AG08396 (cell line): Measurements from ENCODE around the gene ADAMTS2.

Source experiments
- DNase-seq: peaks from one replicate; pipeline ENCODE4 v3.0.0; 2012; ENCODE audit warnings: low spot score, mixed read lengths

Gene ADAMTS2

DNA sequence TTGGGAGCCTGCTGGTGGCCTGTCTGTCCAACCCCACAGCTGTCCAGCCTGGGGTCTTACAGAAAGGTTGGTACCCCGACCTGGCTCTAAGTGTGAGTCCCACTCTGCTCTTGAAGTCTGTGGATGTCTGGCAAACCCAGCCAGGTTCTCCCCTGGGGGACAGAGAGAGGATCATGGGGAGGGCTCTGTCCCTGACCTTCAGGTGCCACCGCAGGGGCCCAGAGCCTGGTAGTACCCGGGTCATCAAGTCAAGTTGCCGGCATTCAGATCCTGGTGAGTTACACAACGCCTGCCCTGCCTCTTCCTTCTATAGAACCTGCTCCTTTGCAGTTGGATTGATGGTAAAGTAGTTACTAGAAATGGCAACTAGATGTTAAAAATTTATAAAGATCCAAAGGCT is 66.7 kb downstream of the ADAMTS2 start:
- no peak for DNase-seq

DNA sequence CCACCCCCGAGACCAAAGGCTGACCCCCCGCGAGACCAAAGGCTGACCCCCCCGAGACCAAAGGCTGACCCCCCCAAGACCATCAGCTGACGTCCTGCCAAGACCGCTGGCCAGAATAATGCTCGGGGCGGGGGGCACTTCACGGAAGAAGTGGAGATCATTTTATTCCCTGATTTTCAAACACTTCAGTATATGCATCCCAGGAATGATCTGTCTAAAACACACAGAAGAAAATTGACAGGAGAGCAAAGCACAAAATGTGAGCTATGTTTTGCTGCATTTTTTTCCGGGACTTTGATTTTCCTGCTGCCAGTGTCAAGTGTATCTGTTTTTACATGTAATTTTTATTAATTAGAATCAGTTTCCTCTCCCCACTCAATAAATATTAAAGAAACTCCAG is 67.1 kb downstream of the ADAMTS2 start:
- no peak for DNase-seq

DNA sequence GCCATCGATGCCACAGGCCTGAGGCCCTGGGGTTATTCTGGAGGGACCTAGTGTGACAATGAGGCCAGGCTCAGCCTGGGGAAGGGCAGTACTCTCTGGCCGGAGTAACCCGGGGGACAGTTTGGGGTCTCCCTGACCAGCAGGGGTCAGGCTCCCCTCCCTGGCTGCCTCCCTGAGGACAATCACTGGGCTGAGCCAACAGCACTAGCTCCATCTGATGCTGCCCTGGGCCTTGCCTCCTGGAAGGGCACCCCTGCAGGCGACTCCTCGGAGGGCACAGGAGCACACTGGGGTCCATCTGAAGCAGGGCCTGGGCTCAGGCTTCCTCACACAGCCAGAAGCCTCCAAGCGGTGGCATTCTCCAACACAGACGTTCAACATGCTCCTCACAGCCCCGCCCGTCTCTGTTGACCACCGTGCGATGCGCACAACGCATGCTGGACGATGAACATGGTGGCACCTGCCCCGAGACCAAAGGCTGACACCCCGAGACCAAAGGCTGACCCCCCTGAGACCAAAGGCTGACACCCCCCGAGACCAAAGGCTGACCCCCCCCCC is 68.3 kb downstream of the ADAMTS2 start:
- DNase-seq, result no peak

DNA sequence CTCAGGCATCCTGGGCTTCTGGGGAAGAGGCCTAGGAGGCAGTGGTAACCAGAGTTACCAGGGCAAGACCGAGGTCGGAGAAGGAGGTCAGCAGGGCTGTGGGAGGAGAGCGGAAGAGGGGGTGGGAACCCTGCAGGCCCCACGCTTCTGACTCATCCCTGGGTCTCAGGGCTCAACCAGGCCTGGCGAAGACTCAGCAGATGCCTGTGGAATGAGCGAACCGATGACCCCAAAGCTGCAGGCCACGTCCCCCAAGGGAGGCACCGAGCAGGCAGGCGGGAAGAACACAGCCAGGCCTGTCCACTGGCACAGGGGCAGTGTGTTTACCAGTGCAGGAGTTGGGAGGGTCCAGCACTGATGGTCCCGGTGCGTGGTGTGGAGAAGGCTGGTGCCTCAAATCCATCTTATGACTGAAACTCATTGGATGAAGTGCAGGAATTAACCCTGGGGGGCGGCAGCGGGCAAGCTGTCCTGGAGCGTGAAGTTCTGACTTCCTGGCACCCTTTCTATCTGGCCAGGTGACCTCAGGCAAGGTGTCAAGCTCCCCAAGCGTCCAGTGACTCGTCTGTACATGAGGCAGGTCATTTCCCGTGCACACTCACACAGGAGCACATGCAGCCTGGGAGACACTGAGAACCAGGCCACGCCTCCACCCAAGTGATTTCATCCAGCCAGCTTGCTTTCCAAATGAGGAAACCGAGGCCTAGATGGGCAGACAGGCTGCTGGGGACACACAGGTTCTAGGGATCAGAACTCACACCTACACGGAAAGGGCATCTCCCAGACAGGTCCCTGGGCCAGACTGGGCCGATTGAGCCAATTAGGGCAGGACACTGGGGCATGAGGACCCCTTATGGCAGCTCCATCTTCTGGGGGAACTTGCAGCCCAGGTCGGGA is 69.1 kb downstream of the ADAMTS2 start:
- DNase-seq, result peak; percentile 98

DNA sequence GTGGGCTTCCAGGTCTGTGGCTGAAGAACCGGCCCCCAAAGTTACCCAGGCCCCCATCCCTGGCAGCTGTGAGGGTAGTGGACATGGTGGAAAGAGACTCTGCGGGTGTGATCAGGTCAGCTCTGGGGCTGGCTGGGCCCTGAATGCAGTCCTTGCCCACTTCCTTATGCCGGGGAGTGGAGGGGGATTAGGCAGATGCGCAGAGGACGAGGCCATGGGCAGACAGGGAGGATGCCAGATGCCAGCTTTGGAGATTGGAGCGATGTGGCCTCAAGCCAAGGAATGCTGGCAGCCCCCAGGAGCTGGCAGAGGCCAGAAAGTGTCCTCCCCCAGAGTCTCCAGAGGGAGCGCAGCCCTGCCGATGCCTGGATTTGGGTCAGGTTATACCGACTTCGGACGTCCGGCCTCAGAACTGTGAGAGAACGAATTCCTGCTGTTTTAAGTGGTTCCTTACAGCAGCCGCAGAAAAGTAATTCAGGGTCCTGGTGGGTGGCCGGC is 69.8 kb downstream of the ADAMTS2 start:
- DNase-seq, result no peak

DNA sequence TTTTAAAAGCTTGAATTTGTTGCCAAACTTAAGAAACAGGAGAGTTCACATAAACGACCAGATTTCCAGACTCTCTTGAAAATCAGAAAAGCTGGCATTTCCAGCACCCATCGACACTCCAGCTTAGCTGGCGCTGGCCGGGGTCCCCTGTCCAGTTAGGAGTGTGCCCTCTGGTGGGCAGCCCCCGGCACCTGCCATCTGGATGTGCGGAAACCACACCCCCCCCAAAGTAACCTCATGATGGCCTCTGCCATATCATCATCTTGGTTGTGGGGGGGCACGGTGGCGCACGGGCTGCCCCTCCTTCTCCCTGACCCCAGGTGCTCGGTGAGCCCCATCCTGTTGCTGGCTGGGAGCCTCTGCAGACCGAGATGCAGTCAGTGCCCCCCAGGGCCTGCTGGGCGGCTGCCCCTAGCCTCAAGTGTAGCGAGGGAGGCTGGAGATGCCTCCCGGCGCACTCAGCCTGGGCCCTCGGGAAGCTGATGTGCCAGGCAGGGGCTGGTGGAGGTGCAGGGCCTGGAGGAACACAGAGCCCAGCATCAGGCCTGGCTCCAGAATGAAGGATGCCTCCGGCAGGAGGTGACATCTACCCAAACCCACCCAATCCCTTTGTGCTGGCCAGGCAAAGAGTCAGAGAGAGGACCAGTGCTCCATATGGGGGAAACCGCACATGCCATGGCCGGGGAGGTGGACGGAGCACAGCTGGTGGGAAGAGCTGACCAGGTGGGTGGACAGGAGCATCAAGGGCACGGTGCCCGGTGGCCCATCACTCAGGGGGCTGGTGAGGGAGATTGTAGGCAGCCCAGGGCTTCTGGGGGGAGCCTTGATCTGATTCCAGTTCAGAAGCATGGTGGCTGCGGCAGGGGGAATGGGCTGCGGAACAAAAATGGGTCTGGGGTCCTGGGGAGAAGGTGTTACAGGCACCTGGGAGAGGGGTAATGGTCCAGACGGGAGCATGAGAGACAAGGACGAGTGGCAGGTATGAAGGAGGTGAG is 70.6 kb downstream of the ADAMTS2 start:
- no peak for DNase-seq

DNA sequence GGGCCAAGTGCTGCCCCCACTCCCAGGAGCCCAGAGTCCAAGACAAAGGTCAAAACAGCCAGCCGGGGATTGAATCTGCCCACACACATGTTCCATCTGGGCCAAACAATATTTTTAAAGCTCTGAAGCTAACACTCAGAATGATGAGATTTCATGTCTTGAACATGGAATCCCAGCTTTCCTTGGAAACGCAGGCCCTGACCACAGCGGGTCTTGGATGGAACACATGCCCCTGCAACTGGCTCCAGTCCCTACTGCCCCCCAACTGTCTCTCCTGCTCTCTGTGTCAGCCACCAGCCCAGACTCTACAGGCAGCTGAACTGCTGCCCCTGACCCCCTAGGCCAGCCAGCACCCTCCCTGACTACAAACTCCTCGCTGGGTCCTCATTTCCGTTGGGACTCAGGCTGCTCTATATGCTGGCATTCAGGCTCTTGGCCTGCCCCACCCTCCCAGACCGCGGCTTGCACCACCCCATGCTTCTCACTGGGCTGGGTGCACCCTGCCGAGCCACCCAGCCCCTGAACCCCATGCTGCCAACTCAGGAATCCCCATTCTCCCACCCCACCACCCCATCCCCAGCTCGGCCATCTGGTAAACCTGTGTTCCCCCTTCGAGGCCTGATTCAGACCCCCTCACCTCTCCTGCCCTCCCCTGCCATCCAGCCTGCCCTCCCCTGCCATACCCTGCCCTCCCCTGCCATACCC is 71.7 kb downstream of the ADAMTS2 start:
- no peak for DNase-seq

DNA sequence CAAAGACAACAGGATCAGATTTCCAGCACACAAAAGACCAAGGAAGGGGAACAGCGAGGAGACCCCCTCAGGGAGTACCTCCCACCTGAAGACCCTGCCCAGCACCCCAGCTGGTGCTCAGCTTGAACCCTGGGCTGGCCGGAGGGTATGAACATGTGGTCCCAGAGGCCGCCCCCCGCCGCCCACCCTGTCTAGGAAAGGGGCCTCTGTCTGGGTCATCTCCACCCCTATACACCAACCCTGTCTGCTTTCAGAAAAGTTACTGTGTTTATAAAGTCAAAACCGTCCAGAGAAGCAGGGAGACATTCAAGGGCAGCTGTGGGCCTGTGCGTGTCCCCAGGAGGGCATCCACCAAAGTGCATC is 72.2 kb downstream of the ADAMTS2 start:
- no peak for DNase-seq

DNA sequence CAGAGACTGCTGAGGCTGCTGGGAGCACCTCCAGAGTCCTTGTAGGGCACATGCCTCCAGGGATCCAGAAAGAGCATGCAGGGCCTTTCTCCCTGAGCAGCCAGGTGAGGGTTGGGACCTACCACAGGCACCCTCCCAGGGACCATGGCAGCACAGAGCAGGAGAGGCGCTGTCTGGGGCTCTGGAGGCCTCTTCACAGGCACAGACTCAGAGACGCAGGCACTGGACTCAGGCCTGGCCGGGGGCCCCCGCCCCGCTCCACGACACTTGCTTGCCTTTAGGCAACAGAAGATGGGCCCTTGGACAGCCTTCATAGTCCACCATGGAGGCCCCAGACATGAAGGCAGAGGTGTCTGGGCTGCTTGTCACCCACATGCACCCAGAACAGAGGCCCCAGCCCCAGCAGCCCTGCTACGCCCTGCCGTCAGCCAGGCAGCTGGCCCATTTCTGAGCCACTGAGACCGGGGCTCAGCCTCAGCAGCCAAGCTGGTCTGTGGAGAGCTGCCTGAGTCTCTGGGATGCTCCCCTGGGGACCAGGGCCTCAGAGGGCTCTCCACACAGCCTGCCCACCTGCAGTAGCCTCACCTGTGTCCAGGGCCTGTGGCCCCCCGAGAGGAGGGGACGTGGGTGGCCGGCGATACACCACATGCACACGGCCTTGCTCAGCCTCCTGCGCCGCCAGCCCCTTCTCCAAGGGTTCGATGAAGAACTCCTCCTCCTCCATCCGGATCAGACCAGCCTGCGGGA is 72.8 kb downstream of the ADAMTS2 start:
- no peak for DNase-seq

DNA sequence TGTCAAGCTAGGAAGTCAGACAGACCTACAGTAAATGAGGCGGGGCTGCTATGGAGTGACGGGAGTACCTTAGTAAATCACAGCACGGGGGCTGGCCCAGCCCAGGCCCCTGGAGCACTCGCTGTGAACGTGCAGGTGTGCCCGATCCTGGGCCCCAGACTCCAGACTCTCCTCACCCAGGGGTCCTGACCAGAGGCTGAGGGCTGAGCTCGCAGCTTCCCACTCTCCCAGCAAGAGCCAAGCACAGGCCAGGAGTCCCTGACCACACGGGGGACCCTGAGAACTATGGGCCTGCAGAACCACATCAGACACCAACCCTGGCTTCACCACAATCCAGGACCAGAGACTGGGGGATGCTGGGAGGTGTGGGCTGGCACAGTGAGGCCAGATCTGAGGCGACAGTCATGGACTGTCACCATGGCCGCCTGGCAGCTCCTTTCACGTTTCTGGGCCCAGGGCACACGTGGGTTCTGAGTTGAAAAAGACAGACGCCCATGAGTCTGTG is 73.4 kb downstream of the ADAMTS2 start:
- DNase-seq, result no peak

DNA sequence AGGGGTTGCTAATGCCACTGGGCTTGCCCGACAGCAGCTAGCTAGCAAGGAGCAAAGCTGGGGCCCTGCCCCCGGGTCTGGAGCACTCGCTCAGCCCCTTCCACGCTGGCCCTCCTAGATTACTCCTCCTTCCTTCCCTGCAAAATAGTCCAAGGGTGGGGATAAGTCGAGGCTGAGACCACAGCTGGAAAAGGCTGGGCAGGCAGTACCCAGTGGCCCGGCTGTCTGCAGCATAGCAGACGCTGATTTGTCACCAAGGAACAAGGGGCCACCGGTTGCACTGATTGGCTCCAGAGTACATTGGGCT is 73.9 kb downstream of the ADAMTS2 start:
- no peak for DNase-seq

DNA sequence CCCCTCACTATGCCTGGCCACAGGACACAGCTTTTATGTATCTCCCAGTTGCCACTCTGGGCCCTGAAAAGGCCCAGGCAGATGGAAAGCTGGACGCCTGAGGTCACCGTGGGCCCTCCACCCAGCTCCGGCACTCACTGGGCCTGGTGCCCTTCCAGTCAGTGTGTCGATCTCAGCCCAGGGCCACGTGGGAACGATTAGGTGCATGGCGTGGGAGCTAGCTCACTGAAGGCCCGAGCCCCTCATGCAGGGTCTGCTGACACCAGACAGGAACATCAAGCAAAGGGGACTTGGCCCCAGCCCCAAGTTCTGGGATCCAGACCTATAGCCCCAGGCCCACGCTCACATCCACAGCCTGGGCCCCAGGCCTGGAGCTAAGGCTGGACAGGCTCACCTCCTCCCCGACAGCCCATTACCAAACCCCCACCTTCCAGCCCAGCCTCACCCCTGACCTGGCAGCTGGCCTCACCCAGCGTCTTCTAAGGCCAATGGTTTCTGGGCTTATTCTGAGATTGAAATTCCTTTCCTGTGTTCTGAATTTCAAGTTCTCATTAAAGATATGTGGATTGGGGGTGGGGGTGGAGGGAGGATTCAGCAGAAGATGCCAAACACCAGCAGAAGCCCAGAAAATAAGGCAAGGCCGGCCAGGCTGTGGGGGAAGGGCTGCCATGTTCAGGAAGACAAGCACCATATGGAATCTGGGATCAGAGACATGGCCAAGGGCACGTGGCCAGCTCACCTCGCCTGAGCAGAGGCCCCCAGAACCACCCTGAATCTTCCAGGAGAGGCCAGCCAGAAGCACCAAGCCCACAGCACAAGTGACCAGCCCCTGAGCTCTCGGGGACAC is 74.5 kb downstream of the ADAMTS2 start:
- no peak for DNase-seq

DNA sequence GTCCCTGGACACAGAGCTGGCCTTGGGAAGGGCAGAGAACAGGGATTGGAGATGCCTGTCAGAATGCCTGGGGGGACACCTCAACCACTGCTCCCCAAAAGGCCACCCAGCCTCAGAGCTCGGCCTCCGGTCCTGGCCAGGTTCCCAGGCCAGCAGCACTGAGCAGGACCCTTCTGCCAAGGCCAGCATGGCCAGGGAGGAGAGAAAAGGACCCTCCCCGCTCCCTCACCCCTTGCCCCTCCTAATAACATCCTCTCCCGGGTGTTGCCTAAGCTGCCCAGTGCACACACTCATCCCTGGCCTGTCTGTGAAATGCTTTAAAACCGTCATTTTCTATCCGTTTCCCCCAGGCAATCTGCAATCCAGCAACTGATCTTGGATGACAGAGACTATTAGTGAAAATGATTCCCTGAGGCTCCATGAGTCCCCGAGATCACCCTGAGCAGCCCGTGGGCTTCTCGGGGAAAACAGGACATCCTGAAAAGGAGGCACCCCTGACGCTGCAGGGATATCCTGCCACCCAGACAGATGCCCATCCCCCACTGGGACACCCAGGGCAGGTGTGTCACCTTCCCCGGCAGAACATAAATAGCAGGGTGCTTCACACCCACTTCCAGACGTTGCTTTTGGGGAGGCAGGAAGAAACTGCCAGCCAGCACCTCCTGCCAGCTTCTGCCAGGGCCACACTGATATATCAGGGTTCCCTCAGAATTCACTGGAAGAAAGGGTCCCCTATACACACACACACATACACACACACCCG is 75.3 kb downstream of the ADAMTS2 start:
- DNase-seq, result no peak

DNA sequence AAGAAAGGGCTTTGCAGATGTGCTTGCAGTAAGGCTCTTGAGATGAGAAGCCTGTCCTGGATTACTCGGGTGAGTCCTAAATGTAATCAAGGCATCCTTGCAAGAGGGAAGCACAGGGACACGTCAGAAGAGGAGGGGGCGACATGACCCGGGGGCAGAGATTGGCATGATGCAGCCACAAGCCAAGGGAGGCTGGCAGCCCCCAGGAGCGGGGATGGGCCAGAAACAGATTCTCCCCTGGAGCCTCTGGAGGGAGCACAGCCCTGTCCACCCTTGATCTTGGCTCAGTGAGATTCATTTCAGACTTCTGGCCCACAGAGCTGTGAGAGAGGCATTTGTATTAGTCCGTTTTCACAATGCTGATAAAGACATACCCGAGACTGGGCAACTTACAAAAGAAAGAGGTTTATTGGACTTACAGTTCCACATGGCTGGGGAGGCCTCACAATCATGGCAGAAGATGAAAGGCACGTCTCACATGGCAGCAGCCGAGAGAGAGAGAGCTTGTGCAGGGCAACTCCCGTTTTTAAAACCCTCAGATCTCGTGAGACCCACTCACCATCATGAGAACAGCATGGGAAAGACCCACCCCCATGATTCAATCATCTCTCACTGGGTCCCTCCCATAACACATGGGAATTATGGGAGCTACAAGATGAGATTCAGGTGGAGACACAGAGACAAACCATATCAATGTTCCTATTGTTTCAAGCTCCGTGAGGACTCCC is 76.1 kb downstream of the ADAMTS2 start:
- DNase-seq, result no peak

DNA sequence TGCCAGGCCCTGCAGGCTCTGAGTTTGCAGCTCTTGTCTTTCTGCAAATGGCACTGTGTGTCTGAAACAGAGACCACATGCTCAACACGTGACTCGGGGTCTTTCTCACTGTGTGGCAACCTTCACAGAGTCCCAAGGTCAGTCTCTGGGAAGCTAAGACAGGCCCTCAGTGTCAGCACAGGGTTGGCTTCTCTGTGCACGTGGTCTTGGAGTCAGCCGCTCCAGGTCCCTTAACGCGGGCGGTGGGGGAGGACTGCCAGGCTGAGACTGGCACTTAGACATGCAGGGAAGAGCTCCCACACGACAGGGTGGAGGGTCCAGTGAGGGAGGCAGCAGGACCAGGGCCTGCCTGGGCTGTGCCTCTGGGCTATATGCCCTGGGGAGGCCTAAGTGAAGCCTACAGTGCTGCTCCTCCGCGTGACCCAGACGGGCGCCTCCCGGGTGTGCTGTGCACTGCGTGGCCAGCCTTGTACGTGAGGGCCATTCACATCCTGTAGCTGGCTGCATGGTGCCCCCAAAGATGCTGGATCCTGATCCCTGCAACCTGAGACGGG is 76.8 kb downstream of the ADAMTS2 start:
- no peak for DNase-seq

DNA sequence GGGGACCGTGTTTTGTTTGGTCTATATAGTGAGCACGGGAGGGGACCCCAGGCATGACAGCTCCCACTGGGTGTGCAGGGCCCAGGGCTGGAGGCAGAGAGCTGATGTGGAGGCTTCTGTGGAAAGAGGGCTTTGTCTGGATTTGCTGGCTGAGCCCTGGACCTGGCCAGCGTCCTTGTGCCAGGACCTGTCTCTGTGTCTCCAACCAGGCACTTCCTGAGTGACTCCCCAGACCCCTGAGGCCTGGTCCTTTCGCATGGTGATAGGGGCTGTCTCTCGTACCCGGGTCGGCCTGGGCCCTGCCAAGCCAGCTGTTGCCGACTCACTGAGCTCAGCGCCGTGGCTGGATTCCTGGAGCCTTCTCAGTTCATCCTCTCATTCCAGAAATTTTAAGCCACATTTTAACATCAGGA is 77.6 kb downstream of the ADAMTS2 start:
- no peak for DNase-seq

DNA sequence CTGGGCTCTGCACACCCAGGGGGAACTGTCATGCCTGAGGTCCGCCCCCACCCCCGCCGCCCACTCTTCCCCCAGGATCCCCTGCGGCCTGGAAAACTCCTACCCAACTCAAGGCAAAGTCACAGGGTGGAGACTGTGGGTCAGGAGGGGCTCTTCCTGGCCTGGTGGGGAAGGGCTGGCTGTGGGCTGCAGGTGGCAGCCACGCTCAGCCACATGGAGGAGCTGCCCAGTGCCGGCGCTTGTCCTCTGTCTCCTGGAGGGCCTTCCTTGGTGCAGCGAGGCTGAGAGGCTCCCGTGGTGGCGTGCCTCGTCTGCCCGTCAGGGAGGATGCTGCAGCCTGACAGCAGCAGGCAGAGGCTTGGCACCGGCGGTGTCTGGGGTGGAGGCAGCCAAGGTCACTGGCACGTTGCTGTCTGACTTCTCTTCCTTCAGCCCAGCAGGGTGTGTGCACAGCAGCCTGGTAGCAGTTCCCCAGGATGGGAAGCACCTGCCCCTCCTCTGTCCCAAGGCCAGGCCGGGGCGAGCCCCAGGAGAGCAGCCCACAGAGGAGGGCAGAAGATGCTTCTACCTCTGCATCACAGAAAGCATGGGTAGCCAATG is 78.1 kb downstream of the ADAMTS2 start:
- no peak for DNase-seq
